Suppressor macrophage treated with lipopolysaccharide for 4 hours (primary cell): ENCODE data around the gene BUB1.
"Not testable (repeated sequence)": the region's sequence is repeated elsewhere in the genome, so short reads cannot be mapped to it uniquely, and the experiment has no call there.

Source experiments
- DNase-seq: peaks from one replicate; pipeline ENCODE4 v3.0.0-alpha.2; 2020

The BUB1 gene

DNA sequence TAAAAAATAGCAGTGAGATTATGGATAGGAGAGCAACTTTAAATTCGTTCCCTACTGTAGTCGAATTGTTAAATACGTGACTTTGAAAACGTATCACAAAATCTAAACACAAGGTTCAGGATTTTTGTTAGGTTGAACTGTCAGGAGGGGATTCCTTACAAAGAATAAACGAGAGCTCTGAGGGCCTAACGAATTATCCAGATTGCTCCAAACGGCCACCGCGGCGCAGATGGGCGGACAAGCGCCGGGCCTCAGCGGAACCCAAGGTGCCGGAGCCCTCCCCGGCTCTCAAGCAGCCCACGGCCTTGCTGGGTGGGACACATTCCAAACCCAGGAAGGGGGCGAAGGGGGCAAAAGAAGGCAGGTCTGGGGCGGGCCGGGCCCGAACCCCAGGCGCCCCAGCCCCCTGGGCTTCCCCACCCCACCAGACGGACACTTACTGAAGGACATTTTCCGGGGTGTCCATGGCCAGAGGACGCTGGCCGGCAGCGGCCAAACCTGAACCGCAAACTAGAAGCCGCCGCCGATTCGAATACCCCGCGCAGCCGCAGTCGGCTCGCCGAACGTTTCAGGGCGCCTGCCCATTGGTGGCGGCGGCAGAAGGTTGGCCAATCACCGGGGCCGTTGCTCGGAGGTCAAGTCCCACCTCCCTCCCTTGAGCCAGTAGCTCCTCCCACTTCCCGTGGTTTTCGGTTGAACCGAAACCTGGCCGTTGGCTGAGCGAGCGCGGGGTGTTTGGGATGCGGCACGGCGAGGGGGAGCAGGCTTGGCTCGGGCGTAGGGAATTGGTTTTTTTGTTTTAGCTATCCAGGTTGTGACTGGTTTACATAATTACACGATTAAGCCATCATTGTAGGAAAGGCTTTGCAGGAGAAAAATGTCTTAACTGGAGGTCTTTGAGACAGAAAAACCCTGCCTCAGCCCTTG lies at the start of gene BUB1:
Gene BUB1 (minus strand): TSS at position 534 of the 927 bp plus-strand sequence. CDS start 68 bp downstream, at position 466.
- peak; percentile 99 for DNase-seq

DNA sequence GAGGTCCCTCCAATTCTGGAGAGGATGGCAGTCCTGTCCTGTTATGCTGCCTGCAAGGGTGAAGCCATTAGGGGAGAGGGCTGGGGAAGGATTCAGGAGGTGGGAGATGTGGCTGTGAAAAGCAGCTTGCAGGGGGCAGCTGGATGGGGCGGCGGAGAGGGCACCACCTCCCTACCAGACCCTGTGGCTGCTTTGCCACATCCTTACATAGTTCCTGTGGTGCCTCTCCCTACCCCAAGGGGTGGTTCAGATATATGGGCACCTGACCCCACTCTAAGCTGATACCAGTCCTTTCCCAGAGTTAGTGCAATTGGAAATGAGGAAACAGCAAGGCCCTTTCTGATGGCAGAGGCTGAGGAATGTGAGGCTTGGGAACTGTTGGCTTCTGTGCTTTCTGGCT lies 48.4 kb upstream of the BUB1 start:
- no peak for DNase-seq

GRCh38 chr2:110725859-110726258 lies 48.0 kb upstream of the BUB1 start:
- no peak for DNase-seq

GRCh38 chr2:110725370-110725769 lies 47.5 kb upstream of the BUB1 start:
- no peak for DNase-seq

DNA sequence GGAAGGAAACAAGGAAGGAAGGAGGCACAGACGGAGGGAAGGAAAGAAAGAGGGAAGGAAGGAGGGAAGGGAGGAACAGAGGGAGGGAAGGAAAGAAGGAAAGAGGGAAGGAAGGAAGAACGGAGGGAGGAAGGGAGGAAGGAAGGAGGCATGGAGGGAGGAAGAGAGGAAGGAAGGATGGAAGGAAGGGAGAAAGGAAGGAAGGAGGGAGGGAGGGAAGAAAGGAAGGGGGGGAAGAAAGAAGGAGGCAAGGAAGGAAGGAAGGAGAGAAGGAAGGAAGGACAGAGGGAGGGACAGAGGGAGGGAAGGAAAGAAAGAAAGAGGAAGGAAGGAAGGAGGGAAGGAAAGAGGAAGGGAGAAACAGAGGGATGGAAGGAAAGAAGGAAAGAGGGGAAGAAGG lies 47.0 kb upstream of the BUB1 start:
- DNase-seq = no peak

- DNase-seq = no peak
Observed at GRCh38 chr2:110720547-110720946, 42.7 kb upstream of the BUB1 start.

GRCh38 chr2:110718990-110719389 lies 41.1 kb upstream of the BUB1 start:
- DNase-seq = no peak

DNA sequence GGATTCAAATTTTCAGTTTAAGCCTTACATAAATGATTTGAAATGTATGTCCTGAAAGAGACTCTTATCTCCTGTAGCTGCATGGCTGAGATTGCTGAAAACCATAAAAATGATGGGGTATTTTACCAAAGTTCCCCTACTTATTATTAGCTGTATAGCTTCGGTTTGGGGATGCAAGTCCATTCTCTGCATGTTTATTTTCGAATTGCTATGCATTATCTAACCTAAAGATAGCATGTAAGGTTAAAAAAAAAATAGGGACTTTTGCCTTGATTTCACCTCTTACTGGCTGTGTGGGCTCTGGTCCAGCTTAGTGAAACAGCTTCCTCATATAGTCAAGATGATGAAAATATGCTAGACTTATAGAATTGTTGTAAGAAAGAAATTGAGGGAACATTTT lies 40.5 kb upstream of the BUB1 start:
- DNase-seq = no peak

DNA sequence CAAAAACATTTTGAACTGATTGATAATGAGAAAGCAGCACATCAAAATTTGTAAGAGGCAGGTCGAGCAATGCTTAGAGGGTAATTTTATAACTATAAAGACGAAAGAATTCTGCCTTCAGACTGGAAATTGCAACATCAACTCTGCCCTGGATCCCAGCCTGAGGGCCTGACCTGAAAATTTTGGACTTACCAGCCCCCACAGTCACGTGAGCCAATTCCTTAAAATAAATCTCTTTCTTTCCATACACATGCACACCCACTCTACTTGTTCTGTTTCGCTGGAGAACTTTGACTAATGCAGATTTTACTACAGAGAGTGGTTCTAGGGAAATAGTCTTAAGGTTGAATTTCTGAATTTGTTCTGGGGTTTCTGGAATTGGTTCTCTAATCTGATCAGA lies 39.9 kb upstream of the BUB1 start:
- no peak for DNase-seq

DNA sequence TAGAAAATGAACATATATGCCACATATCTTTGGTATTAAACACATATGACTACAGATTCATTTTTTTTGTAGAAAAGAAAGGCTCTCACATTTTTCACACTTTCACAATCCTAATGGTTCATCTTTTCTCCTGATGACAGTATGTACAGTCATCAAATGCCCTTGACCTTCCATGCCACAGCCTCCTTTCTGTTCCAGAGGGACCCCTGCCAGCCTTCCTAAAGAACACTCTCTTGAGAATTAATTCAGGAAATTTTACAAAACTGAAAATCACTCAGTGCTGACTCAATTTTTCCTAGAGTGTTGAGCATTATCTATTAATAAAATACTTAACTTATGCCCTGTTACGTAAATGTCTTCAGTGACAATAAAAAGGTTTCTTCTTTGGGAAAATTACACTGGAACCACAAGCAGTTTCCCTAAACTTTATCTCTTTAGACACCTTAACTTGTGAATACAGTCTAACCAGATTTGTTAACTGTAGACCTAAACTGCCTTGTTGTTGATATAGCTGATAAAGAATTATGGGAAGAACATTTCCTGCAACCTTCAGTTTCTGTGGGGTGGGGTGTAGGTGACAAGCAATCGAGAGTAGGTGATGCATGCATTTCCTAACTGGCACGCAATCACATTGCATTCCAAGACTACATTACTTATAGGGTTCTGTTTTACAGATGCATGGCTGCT lies 39.2 kb upstream of the BUB1 start:
- DNase-seq = peak; percentile 36

DNA sequence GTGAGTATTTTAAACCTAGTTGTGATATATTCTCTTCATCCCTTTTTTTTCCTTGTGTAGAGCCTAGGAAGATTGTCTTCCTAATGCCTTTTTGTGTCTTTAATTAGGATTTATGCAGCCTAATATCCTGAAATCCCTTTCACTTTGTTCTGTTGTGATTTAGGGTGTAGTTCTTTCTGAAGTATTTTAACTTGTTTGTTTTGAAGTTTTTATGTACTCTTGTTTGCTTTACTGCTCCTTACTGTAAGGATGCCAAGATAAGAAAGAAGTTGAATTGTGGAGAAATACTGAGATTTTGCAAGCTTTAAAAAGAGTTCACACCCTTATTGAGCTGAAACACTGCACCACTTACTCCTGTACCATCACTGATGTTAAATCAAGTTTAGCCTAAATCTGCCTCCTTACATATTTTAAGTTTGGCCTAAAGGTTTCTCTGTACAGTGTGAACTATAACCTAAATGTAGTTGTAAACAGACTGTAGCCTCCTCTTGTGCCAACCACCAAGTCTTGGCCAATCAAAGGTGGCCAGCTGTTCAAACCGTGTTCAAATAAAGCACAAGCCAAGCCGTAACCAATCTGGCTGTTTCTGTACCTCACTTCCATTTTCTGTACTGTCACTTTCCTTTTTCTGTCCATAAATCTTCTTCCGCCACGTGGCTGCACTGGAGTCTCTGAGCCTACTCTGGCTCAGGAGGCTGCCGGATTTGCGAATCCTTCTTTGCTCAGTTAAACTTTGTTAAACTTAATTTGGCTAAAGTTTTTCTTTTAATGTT lies 36.8 kb upstream of the BUB1 start:
- DNase-seq = peak; percentile 35

DNA sequence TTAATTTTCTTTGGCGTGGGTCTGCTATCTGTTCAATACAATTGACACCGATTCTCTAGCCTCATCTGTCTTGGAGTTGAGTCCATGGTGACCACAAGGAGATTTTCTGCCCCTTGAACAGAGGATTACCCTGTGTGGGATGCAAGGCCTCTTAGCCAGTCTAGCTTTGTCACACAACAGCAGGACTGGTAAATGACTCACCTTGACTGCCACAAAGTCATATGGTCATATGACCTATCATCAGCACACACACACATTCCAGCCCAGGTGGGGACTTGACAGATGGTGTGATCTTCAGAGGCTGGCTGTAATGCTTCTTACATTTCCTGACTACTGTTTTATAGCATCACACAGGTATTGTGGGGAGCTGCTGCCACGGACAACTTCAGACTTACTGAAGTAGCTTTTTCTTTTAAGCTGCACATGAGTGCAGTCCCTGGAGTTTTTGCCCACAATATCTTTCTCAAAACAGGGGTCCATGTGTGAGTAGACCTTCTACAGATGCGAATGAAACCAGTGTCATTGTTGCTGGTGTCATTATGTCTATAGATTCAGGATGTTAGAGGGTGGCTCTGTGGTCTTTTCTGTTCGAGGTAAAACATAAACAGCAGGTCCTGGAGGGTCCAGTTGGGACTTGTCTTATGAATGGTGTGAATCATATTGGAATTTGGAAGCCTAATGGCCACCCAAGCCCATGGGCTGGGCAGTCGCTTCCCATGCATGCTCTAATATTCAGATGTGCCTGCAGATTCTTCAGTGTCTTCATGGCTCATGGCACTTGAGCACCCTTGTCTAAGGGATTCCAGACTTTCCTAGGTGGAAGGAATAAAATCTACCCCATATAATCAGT lies 35.9 kb upstream of the BUB1 start:
- no peak for DNase-seq

DNA sequence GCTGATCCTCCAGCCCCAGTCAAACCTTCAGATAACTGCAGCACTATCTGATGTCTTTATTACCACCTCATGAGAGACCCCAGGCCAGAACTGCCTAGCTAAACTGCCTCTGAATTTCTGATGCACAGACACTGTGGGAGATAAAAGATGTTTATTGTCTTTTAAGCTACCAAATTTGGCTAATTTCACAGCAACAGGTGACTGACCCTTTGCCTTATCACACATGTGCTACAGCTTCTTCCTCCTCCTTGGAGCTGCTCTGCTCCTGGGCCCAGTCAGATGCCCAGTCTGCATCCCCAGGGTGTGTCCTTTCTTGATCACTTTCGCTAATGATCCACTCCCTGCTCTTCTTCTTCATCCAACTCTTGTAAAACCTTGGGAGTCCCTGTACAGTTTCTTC lies 34.9 kb upstream of the BUB1 start:
- DNase-seq = no peak

DNA sequence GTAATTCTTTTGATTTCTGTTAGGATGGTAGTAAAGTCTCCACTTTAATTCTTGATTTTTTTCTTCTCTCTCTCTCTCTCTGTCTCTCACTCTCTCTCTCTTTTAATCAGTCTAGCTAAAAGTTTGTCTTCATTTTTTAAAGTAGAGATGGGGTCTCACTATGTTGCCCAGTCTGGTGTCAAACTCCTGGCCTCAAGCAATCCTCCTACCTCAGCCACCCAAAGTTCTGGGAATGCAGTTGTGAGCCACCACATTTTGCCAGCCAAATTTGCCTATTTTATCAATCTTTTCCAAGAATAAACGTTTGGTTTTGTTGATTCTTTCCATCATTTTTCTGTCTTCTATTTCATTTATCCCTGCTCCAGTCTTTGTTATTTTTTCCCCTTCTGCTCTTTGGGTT lies 30.6 kb upstream of the BUB1 start:
- no peak for DNase-seq

GRCh38 chr2:110707386-110707965 lies 29.6 kb upstream of the BUB1 start:
- peak; percentile 28 for DNase-seq

DNA sequence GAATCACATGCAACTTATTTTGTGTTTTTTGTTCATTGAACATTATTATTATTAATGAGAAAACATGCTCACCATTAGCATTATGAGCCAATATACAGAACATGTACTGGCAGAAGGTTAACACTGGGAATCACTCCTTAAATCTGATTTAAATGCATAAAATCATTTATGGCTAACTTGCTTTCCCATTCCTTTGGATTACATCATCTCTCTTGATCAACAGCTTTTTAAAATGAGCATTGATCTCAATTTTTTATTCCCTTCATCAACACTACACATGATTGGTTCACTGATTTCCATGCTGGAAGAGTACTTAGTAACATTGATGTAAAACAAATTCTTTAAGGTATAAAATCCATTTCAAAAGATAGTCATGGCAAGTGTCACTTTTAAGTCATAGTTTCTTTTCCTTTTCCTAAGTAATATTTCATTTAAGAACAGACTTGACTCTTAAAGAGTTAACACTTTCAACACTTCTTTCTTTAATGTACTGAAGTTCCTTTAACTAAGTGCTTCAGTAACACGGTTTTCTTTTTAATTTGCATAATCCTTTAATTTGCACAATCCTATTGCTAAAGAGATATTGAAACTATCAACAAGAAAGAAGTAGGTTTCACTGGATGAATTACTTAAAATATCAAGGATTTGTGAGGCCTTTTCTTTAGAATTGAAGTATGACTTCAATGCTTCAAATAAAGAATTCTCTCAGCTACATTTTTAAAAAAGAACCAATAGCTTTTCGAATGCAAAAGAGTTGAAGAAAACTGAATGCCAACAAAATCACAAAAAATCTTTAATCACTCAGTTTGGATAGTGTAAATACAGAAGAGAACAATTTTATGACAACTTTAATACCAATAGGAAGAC lies 24.9 kb upstream of the BUB1 start:
- DNase-seq = peak; percentile 54

DNA sequence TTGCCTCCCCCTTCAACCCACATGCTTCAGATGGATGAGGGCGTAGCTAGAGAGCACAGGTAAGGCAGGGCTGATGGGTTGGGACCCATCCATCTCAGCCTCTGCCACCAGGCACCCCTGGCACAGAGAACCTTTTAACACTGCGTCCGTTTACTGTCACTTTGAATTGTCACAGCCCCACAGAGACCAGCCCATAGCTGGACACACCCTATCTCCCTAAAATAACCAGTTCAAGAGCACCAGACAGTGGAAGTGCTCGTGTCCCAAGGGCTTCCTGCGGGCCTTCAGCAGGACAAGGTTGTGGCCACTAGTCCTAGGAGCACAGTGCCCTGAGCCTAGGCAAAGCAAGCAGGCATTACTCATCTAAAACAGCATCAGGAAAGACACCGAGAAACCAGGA lies 20.4 kb upstream of the BUB1 start:
- DNase-seq = not testable (repeated sequence)

DNA sequence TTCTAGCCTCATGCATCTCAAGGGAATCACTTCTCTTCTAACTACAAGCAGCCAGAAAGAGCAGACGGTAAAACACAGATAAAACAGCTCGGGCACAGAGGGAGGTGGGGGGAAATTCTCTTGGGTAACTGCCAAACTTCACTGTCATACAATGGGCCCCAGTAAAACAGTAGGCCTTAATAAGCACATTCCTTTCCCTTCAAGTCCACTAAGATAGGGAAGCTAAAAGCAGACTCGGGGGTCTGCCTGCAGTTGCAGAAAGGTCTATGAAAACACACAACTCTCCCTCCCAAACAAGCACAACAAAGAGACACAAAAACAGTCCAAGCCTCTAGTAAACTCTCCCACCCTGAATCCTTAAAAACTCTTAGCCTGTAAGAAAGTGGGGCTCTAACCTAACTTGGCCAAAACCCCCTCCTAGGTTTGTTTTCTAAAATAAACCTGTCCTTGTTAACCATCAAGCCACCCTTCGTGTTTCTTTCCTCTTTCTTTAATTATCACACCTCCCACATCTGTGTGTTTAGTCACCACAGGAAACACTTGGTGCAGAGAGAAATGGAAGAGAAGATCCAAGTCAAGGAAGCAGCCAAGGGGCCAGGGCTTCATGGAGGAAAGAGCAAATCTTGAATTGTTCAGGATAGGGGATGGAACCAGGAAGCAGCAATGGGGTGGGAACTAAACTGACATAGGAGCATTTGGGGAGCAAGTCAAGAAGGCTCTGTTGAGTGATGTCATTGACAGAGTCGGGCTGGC lies 17.5 kb upstream of the BUB1 start:
- DNase-seq = not testable (repeated sequence)

DNA sequence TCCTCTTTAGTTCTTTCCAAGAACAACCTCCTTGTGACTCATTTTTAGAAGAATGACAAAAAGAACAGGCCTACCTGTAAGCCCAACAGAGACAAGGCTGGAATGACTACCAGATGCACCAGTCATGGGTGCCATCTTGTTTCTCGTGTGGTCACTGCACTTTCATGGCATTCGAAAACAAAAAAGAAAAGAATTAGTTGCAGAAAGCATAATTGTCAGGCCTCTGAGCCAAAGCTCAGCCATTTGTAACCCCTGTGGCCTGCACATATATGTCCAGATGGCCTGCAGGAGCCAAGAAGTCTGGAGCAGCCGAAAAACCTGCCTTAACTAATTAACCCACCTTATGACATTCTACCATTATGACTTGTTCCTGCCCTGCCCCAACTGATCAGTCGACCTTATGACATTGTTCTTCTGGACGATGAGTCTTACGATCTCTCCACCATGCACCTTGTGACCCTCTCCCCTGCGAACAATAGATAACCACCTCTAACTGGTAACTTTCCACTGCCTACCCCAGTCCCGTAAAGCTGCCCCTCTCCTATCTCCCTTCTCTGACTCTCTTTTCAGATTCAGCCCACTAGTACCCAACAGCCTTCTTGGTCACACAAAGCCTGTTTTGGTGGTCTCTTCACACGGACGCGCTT lies 13.9 kb upstream of the BUB1 start:
- DNase-seq = no peak
